Right lobe of liver (tissue), 4 donors: ENCODE data around the gene THYN1.

Experiments used
- CTCF ChIP-seq, 4 donors: fragments of 200-600 bp in 3 of 4; fragments of 450-650 bp in 1 of 4; IDR thresholded peaks; one replicate each; pipeline versions ENCODE4 v1.5.1 to v1.8.0; 2016 to 2022; ENCODE audit warnings: antibody characterized with exemption in 4 of 4, mild to moderate bottlenecking in 2 of 4
- POLR2A ChIP-seq: fragments of 450-650 bp; IDR thresholded peaks from one replicate; pipeline ENCODE4 v1.6.1; 2017; ENCODE audit warnings: antibody characterized with exemption, mild to moderate bottlenecking
- donor health status: DM: no; HTN: no; CAD: no.
- donor health status: DM: no; HTN: no; CAD: no.
- donor health status: DM: no; HTN: yes; CAD: no.

DNA sequence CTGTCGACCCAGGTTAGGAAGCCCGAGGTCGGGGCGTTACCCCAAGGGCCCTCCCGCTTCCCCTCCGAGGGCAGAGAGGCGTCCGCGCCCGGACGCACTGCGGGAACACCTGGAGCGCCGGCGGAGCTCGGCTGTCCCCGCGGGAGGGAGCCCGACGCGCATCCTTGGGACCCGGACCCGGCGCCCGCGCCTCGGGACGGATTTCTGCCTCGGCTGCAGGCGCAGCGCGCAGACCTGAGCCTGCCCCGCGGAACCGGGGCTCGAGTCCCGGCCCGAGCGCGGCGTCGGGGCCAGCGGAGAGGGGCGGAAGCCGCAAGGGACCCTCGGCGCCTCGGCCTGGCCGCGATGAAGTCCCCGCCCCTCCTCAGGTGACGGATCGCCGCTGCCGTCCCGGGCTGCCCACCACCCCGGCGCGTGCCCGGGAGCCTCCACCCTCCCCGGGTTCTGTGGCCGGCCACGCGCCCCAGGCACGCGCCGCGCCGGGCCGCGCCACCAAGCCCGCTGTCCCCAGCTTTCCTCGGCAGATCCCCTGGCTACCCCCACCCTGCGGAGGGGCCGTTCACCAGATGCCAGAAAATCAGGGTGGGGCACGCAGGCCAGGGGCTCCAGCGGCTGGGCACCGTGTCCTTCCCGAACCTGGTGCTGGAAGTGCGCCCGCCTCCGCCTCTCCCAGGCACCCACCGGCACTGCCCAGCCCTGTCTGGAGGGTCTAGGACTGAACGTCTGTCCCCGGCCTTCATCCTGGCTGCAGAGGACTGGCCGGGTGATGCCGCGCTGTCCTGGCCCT lies 23.4 kb upstream of the THYN1 start:
- TF ChIP-seq CTCF (IDR thresholded peaks at IDR 0.05) = no peak
- TF ChIP-seq POLR2A = no peak
